ENCODE results near the gene HPS1. TPM values are rescaled to one million over a fixed set of nuclear protein-coding genes. Genes with fewer than 3 reads are reported as not detected.

Gene HPS1
- total RNA-seq, 1 experiment from 2014 or later = 47.4 TPM

DNA sequence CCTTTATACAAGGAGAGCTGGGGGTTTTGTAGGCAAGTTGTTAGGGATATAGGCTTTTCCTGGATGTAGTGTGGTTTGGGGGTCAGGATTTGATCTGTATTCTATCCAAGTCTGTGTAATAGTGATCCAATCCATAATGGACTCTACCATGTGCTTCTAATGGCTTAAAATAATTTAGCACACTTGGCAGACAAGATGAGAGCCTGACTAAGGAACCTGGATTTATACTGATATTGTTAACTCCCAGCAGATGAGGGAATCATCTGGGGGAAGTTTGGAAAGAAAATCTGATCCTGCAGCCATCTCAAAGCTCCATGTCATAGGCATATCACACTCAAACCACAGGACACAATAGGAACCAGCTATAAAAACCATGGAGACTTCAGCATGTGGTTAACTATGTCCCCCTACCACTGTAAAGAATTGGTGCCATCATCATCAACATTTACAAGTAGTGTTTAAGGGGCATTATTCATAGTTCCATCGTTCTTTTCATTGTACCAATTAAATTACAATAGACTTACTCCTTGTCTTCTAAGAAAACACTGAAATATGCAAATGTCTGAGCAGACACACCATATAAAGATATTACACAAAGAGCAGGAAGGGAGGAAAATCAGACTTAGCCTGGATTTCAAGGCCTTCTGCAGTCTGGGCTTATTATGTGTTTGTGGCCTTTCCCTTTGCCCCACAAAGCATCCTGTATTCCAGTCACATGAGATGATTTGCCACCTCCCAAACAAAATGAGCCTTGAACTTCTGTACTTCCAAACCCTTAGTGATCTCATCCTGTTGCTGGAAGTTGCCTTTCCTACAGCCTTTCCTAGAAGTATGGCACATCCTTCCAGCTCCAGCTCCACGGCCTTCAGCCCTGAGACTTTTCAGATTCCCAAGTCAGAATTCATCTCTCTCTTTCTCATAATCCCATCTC is 22.5 kb upstream of the HPS1 start:
- no peak for TF ChIP-seq CTCF (conservative IDR thresholded peaks at IDR 0.05)
- Histone ChIP-seq H2AK5ac (ENCODE audit: insufficient read length, low read length) (no peak overlapping the region), H2BK12ac (ENCODE audit: insufficient read length, low read depth, low read length) (no peak overlapping the region), H4K91ac (ENCODE audit: insufficient read length, low read depth, low read length) (no peak overlapping the region), H3K18ac (ENCODE audit: insufficient read length, low read depth, low read length) (no peak overlapping the region), H3K23ac (ENCODE audit: insufficient read length, low read depth, low read length) (no peak overlapping the region), H2BK120ac (ENCODE audit: low read depth, low read length, poor library complexity, severe bottlenecking) (no peak overlapping the region), H3K4ac (ENCODE audit: low read depth, low read length) (no peak overlapping the region), H3K27ac (ENCODE audit: insufficient read length, low read depth, low read length) (no peak overlapping the region), H4K20me1 (ENCODE audit: control insufficient read depth, insufficient read depth, insufficient read length) (no peaks in the 10 kb centered on the region), H2AFZ (ENCODE audit: low read length) (no peak overlapping the region), H3K9ac (ENCODE audit: extremely low read depth, insufficient read length, low read length) (no peak overlapping the region), H3K23me2 (ENCODE audit: insufficient read length, low read depth, low read length, poor library complexity, severe bottlenecking) (no peaks in the 10 kb centered on the region), H3K56ac (ENCODE audit: insufficient read length, low read depth, low read length) (no peak overlapping the region), H3K79me2 (ENCODE audit: insufficient read depth, low read length) (no peaks in the 10 kb centered on the region), H2BK20ac (ENCODE audit: low read depth, low read length, poor library complexity, severe bottlenecking) (no peak overlapping the region), H2BK15ac (ENCODE audit: low read depth, low read length) (no peak overlapping the region), H4K8ac (replicated peaks; ENCODE audit: insufficient read length, low read depth, low read length) (no peak overlapping the region), H3K4me1 (ENCODE audit: insufficient read depth, low read length) (no peaks in the 10 kb centered on the region; the same call in 1 of the 2 replicates), H2BK5ac (ENCODE audit: insufficient read length, low read length) (no peak overlapping the region), H3K9me3 (ENCODE audit: control insufficient read depth, low read depth, low read length) (no peaks in the 10 kb centered on the region), H3K79me1 (ENCODE audit: insufficient read depth, low read depth, low read length, poor library complexity, severe bottlenecking) (no peaks in the 10 kb centered on the region), H3K4me2 (ENCODE audit: insufficient read depth, insufficient read length, low read length) (no peak overlapping the region), H4K5ac (ENCODE audit: insufficient read length, low read depth, low read length) (no peak overlapping the region), H3K14ac (ENCODE audit: insufficient read depth, low read length) (no peak overlapping the region), H3K27me3 (ENCODE audit: insufficient read depth, low read length) (no peaks in the 10 kb centered on the region), H3T11ph (ENCODE audit: low read length) (no peak overlapping the region)
- no peaks in the 10 kb centered on the region for H3K9me3 Mint-ChIP-seq
- H3K27ac Mint-ChIP-seq = no peak overlapping the region
- H3K36me3 Mint-ChIP-seq (ENCODE audit: insufficient read depth in 1 of 3, low read depth in 3 of 3) = no peaks in the 10 kb centered on the region
- no peak overlapping the region for H3K4me3 Mint-ChIP-seq
- peaks cover 27 to 39% of the 10 kb centered on the region in 2 experiments for H3K4me1 Mint-ChIP-seq
- DNase-seq = no peak
- no CpG with 5 or more reads among the region's 2 CpGs for WGBS (ENCODE audit: extremely low coverage, insufficient read length, low lambda C conversion rate)
- peaks cover 29% of the 10 kb centered on the region for H3K27me3 Mint-ChIP-seq (ENCODE audit: low read depth)
